ENCODE measurements around the gene SLC35E1.

The SLC35E1 gene

GRCh38 chr19:16522559-16523377 is 49.4 kb downstream of the SLC35E1 start:
- TF ChIP-seq, protein P1, sequence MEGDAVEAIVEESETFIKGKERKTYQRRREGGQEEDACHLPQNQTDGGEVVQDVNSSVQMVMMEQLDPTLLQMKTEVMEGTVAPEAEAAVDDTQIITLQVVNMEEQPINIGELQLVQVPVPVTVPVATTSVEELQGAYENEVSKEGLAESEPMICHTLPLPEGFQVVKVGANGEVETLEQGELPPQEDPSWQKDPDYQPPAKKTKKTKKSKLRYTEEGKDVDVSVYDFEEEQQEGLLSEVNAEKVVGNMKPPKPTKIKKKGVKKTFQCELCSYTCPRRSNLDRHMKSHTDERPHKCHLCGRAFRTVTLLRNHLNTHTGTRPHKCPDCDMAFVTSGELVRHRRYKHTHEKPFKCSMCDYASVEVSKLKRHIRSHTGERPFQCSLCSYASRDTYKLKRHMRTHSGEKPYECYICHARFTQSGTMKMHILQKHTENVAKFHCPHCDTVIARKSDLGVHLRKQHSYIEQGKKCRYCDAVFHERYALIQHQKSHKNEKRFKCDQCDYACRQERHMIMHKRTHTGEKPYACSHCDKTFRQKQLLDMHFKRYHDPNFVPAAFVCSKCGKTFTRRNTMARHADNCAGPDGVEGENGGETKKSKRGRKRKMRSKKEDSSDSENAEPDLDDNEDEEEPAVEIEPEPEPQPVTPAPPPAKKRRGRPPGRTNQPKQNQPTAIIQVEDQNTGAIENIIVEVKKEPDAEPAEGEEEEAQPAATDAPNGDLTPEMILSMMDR (IDR thresholded peaks at IDR 0.05; ENCODE audit: low read depth, low read length, missing control alignments), result no peak
- in situ Hi-C loops (cut with HindIII; ENCODE audit: low sequenced_read_pairs), result no loop called here
- no peak for DNase-seq (ENCODE audit: low read depth)
- H3K4me3 ChIP-seq (ENCODE audit: low read depth, low read length), result no peak overlapping the region

GRCh38 chr19:16521715-16522289 is 50.4 kb downstream of the SLC35E1 start:
- no peak for DNase-seq (ENCODE audit: low read depth)
- TF ChIP-seq, protein P1 (IDR thresholded peaks at IDR 0.05; ENCODE audit: low read depth, low read length, missing control alignments), result no peak
- no peak overlapping the region for H3K4me3 ChIP-seq (ENCODE audit: low read depth, low read length)
- in situ Hi-C loops (cut with HindIII; ENCODE audit: low sequenced_read_pairs), result no loop called here

DNA sequence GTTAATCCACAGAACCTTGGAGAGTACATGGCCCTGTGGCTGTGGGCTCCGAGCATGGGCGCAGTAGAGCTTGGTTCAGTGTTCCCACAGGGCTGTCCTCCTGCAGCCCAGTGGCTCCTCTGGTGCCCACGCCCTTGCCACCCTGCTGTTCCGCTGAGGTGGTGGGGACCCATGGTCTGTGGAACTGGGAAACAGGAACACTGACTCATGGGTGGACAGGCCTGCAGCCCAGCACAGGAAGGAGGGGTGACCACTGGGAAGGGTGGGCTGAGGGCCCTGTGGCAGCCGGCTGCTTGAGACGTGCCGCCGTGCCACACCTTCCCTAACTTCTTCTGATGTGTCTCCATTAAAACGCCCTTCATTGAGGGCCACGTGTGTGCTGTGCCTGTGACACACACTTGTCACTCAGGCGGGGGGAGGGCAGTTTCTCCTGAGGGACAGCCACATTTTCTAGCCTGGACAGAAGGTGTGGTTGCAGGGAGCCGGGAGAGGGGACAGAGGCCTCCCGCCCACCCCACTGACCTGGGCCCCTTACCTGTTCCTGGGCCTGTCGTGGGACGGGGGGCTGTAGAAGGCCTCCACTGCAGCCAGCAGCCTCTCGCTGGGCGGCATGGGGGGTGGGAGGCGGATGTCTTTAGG is 51.1 kb downstream of the SLC35E1 start:
- no peak overlapping the region for H3K4me3 ChIP-seq (ENCODE audit: low read depth, low read length)

GRCh38 chr19:16520074-16520973 is 51.9 kb downstream of the SLC35E1 start:
- TF ChIP-seq, protein P1 (IDR thresholded peaks at IDR 0.05; ENCODE audit: low read depth, low read length, missing control alignments), result no peak
- H3K4me3 ChIP-seq (ENCODE audit: low read depth, low read length), result no peak overlapping the region
- DNase-seq (ENCODE audit: low read depth), result no peak
- in situ Hi-C loops (cut with HindIII; ENCODE audit: low sequenced_read_pairs), result no loop called here

More for the DNA sequence above, 51.1 kb downstream of the SLC35E1 start:
- DNase-seq (ENCODE audit: low read depth), result no peak
- in situ Hi-C loops (cut with HindIII; ENCODE audit: low sequenced_read_pairs), result no loop called here
- TF ChIP-seq, protein P1 (IDR thresholded peaks at IDR 0.05; ENCODE audit: low read depth, low read length, missing control alignments), result no peak

- H3K4me3 ChIP-seq (ENCODE audit: low read depth, low read length), result no peak overlapping the region
- TF ChIP-seq, protein P1 (IDR thresholded peaks at IDR 0.05; ENCODE audit: low read depth, low read length, missing control alignments), result no peak
- in situ Hi-C loops (cut with HindIII; ENCODE audit: low sequenced_read_pairs), result no loop called here
- DNase-seq (ENCODE audit: low read depth), result no peak
Observed at GRCh38 chr19:16519230-16519687, 53.0 kb downstream of the SLC35E1 start.
